Fibroblast of villous mesenchyme (primary cell): ENCODE results near the gene TTYH3. TPM values are rescaled to one million over a fixed set of nuclear protein-coding genes. Genes with fewer than 3 reads are reported as not detected.

Source experiments
- DNase-seq: peaks from one replicate; pipeline ENCODE4 v3.0.0-alpha.2; 2010; ENCODE audit warnings: low read depth
- H3K4me3 ChIP-seq: 2 replicates; pipeline ENCODE4 v1.5.1; 2011; ENCODE audit warnings: low read depth, mild to moderate bottlenecking, low read length
- total RNA-seq: library from RNA; depleted of rRNA; stranded (reverse); fragments of >200 nt; gene quantifications from 2 replicates; pipeline ENCODE4 v1.2.3, GENCODE V29; 2012
- TF ChIP-seq, protein P1 (sequence below): IDR thresholded peaks from 2 replicates; pipeline ENCODE4 v1.5.1; 2012; ENCODE audit warnings: low read depth, mild to moderate bottlenecking, low read length; ENCODE audit not compliant: insufficient read depth

The TTYH3 gene
- total RNA-seq, 1 donor = 61.3 TPM

DNA sequence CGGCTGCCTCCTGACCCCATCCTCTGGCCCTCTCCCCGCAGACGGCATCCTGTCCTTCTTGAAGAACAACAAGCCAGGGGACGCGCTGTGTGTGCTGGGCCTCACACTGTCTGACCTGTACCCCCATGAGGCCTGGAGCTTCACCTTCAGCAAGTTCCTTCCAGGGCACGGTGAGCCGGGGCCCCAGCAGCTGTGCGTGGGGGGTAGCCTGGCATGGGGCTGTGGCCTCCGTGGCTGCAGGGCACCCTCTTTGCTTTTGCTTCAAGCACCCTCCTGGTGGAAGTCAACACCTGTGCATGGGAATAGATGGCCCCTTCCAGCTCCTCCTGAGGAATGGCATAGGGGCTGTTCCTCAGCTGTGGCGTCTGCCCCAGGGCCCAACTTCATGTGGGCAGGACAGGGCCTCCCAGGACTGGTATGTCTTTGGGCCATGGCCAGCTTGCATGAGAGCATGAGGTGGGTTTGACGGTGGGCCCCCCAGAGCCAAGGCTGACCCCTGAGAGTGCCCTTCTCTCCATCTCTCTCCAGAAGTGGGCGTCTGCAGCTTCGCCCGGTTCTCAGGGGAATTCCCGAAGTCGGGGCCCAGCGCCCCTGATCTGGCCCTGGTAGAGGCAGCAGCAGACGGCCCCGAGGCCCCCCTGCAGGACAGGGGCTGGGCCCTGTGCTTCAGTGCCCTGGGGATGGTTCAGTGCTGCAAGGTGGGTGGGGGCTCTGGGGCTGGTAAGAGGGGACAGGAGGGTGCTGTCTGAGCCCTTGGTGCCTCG lies 76.9 kb downstream of the TTYH3 start:
- DNase-seq = no peak
- no peak overlapping the region for H3K4me3 ChIP-seq
- TF ChIP-seq, protein P1, sequence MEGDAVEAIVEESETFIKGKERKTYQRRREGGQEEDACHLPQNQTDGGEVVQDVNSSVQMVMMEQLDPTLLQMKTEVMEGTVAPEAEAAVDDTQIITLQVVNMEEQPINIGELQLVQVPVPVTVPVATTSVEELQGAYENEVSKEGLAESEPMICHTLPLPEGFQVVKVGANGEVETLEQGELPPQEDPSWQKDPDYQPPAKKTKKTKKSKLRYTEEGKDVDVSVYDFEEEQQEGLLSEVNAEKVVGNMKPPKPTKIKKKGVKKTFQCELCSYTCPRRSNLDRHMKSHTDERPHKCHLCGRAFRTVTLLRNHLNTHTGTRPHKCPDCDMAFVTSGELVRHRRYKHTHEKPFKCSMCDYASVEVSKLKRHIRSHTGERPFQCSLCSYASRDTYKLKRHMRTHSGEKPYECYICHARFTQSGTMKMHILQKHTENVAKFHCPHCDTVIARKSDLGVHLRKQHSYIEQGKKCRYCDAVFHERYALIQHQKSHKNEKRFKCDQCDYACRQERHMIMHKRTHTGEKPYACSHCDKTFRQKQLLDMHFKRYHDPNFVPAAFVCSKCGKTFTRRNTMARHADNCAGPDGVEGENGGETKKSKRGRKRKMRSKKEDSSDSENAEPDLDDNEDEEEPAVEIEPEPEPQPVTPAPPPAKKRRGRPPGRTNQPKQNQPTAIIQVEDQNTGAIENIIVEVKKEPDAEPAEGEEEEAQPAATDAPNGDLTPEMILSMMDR = no peak

DNA sequence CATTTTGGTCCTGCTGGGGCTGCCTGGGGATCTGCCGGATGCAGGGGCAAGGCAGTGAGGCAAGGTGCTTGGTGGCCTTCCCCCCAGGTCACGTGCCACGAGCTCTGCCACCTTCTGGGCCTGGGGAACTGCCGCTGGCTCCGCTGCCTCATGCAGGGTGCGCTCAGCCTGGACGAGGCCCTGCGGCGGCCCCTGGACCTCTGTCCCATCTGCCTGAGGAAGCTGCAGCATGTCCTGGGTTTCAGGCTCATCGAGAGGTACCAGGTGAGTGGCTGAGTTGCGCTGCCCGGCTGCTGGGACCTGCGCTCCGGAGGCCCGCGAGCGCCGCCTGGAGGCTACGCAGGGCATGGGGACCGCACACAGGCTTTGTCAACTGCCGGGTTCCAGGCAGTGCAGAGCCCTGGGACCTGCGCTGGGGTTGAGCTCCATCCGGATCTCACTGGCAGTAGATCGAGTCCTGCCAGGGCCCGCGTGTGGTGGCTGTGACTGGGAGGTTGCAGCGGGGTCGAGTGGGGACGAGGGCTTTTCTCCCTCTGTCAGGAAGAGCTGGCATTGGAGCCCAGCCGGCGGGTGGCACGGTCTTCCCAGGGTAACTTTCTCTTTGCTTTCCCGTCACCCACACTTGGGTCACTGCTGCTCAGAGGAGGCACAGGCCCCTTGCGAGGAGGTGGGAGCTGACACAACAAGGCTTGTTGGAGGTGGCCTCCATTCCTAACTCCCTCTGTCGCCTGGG lies 77.9 kb downstream of the TTYH3 start:
- TF ChIP-seq, protein P1 = peak; percentile 69
- no peak overlapping the region for H3K4me3 ChIP-seq
- no peak for DNase-seq

DNA sequence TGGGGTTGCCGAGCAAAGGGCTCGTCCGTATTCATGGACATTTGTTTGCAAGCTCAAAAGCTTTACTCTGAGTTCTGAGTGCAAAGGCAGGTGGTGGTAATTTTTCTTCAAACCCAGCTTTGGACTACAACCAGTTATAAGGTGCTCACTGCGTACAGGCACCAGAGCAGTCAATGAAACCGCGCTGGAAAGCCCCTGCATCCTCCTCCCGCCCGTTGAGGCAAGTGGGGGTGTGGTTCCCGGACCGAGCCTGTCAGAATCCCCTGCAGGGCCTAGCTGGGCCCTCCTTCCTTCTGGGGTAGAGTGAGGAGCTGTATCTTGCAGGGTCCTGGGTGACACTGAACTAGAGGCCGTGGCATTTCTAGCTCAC lies 78.5 kb downstream of the TTYH3 start:
- no peak for DNase-seq
- TF ChIP-seq, protein P1 = no peak
- H3K4me3 ChIP-seq = no peak overlapping the region

DNA sequence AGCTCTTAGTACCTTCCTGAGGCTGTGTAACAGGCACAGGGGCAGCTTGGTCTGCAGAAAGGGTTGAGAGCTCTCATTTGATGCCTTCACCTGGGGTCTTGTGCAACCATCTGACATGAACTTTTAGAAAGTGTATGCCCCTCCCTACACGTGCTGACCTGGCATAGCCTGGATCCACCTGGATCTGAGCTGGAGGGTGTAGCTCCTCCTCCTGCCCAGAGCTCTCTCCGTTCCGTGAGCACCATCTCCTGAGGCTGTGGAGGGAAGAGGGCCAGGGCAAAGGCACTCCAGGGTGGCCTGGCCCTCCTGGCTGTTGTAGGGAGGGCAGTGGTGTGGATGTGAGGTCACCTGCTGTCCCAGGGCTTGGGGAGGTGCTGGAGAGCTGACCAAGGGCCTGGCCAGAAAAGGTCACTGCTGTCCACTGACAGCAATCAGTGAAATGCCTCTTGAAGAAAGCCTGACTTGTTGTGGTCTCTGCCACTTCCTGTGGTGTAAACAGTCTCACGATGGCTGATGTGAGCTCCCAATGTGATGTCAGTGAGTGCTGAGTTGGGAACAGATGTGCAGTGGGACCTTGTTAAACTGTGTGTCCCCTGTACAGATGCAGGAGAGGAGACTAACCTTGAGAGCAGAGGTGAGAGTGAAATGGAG lies 79.2 kb downstream of the TTYH3 start:
- TF ChIP-seq, protein P1 = no peak
- H3K4me3 ChIP-seq = no peak overlapping the region
- no peak for DNase-seq

DNA sequence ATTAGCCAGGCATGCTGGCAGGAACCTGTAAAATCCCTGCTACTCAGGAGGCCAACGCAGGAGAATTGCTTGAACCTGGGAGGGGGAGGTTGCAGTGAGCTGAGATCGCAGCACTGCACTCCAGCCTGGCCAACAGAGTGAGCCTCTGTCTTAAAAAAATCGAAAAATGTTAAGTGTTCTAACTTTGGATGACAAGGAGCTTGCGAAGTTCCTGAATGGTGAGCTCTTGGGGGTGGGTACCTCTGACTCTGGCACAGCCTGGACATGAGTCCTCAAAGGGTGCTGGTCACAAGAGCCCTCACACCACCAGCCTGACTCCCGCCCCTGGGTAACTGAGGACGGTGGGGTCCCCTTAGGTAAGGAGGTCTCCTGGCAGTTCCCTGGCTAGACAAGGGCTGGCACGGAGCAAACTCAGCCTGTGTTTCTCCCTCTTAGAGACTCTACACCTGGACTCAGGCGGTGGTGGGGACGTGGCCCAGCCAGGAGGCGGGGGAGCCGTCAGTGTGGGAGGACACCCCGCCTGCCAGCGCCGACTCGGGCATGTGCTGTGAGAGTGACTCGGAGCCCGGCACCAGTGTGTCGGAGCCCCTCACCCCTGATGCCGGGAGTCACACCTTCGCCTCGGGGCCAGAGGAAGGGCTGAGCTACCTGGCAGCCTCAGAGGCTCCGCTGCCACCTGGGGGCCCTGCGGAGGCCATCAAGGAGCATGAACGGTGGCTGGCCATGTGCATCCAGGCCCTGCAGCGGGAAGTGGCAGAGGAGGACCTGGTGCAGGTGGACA lies 80.3 kb downstream of the TTYH3 start:
- no peak for DNase-seq
- TF ChIP-seq, protein P1 = no peak
- no peak overlapping the region for H3K4me3 ChIP-seq

DNA sequence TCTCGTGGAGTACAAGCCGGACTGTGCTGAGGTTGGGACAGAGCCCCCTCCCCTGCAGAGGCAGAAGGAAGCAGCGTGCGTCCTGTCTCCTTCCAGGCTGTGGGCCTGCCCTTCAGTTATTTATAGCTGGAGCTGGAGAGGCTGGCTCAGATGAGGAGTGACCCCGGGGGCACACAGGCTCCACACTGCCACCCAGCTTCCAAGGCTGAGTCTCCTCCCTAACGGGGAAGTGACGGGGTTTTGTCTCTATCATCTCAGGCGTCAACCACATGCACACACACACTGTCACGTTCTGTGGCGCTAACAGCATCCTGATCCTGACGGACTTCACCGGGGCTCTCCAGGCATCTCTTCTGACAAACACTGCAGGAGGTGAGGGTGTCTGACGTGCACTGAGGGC lies 81.6 kb downstream of the TTYH3 start:
- DNase-seq = no peak
- TF ChIP-seq, protein P1 = no peak
- H3K4me3 ChIP-seq = no peak overlapping the region
